Choroid plexus epithelial cell (primary cell): ENCODE results near the gene DHX35.

Experiments
- DNase-seq: peaks from one replicate; pipeline ENCODE4 v3.0.0-alpha.2; 2010; ENCODE audit warnings: low read depth
- H3K4me3 ChIP-seq: 2 replicates; pipeline ENCODE4 v1.5.1; 2011; ENCODE audit warnings: low read depth, mild to moderate bottlenecking, control low read depth, low read length, moderate library complexity
- TF ChIP-seq, protein P1 (sequence below): conservative IDR thresholded peaks from 2 replicates; pipeline ENCODE4 v1.5.1; 2011; ENCODE audit warnings: low read depth, mild to moderate bottlenecking, control low read depth, inconsistent platforms, low read length, moderate library complexity

The DHX35 gene

DNA sequence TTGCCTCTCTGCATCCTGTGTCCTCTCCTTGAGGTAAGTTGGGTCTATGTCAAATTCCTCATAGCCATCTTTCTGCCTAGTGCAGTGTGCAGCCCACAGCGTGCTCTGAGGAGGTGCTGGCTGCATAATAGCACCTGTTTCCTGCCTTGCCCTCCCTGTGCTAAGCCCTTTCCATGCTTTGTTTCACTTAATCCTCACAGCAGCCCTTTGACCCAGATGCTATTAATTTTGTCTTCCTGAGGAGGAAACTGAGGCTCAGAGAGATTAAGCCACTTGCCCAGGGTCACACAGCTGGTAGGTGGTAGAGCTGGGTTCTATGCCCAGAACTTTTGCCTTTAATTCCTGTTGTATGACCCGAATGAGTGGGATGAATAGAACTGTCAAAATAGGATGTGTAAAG is 22.5 kb upstream of the DHX35 start:
- no peak for DNase-seq
- TF ChIP-seq, protein P1, sequence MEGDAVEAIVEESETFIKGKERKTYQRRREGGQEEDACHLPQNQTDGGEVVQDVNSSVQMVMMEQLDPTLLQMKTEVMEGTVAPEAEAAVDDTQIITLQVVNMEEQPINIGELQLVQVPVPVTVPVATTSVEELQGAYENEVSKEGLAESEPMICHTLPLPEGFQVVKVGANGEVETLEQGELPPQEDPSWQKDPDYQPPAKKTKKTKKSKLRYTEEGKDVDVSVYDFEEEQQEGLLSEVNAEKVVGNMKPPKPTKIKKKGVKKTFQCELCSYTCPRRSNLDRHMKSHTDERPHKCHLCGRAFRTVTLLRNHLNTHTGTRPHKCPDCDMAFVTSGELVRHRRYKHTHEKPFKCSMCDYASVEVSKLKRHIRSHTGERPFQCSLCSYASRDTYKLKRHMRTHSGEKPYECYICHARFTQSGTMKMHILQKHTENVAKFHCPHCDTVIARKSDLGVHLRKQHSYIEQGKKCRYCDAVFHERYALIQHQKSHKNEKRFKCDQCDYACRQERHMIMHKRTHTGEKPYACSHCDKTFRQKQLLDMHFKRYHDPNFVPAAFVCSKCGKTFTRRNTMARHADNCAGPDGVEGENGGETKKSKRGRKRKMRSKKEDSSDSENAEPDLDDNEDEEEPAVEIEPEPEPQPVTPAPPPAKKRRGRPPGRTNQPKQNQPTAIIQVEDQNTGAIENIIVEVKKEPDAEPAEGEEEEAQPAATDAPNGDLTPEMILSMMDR: no peak
- no peak overlapping the region for H3K4me3 ChIP-seq

DNA sequence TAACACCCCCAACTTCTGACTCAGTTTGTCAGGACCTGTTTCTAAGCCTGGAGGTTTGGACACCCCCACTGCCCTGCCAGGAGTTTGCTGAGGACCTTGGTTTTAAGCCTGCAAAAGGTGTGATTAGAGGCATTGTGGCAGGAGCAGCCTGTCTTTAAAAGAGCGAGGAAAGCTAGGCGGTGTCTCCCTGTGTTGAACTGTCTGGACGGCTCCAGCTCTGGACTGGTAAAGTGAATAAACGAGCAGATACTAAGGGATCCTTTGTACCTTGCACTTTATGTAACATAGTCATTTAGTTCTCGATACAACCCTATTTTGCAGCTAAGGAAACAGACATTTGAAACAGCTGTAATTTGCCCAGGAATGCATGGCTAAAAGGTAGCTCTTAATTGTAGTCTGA is 21.5 kb upstream of the DHX35 start:
- TF ChIP-seq, protein P1: no peak
- DNase-seq: no peak
- no peak overlapping the region for H3K4me3 ChIP-seq

DNA sequence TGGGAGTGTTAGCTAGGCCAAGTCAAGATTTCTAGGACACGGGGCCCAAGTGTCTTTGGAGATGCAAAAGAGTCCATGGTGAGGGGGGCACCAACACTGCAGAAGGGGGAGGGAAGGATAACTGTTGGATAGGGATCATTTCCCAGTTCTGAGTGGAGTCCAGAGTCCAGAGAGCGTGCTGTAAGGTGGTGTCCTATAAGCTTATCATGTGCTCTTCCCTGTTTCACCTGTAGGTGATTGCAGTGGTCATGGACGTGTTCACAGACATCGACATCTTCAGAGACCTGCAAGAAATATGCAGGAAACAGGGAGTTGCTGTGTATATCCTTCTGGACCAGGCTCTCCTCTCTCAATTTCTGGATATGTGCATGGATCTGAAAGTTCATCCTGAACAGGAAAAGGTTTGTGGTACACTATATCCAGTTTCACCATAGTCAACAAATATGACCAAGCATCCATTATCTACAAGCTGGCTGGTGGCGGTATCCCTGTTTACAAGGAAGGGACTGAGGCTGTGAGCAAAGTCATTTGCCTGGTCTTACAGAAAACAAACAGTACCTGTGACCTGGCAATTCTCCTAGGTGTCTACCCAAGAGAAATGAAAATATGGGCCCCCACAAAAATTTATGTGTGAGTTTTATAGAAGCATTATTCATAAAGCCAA is 20.3 kb upstream of the DHX35 start:
- H3K4me3 ChIP-seq: no peak overlapping the region
- DNase-seq: no peak
- TF ChIP-seq, protein P1: no peak

DNA sequence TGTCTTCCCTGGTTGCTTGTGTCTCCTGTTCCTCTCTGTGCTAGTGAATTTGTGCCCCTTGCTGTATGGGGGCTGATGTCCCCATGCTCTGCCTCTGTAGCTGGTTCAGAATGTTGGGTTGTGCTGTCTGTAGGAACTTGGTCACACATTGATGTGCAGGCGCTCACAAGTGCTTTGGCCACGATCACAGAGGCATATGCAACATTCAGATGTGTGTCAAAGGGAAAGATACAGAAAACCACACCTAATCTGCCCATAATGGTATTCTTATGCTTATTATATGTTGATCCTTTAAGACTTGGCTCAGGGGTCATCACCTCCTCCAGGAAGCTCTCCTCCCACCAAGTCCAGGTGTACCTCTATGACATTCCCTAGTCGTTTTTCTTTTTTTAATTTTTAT is 17.1 kb upstream of the DHX35 start:
- TF ChIP-seq, protein P1: no peak

DNA sequence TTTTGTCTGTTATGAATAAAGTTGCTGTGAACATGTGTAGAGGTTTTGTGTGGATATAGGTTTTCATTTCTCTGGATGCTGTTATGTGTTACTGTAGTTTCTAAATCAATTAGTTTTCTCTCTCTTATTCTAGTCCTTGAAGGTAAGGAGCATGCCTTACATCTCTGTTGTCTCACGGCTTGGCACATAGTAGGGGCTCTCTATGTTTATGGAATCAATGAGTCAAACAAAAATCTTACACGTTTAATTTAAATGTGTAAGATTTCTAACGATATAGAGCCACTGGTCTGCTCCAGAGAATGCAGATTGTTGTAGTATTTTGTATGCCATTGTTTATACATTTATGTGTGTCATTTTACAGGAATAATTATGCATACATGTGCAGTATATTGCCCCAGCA is 15.3 kb upstream of the DHX35 start:
- no peak overlapping the region for H3K4me3 ChIP-seq
- TF ChIP-seq, protein P1: no peak
- no peak for DNase-seq

More for the DNA sequence above, 17.1 kb upstream of the DHX35 start:
- no peak overlapping the region for H3K4me3 ChIP-seq
- DNase-seq: no peak

DNA sequence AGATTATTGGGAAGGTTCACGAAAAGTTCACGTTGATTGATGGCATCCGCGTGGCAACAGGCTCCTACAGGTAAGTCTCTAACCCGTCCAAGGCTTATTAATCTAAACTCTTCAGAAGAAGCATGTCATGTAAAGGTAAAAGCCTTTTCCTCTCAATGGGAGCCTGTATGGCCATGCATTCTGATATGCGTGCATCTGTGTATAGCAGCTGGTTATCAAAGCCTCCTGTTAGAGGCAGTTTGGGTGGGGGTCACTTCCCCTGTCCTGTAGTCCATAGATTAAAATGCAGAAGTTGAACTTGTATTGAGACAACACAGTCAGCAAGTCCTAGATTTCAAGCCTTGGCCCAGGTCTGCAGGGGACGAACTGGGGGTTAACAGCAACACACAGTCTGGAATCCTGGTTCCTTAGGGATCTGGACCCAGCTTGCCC is 14.2 kb upstream of the DHX35 start:
- no peak for DNase-seq
- TF ChIP-seq, protein P1: no peak
- H3K4me3 ChIP-seq: no peak overlapping the region

DNA sequence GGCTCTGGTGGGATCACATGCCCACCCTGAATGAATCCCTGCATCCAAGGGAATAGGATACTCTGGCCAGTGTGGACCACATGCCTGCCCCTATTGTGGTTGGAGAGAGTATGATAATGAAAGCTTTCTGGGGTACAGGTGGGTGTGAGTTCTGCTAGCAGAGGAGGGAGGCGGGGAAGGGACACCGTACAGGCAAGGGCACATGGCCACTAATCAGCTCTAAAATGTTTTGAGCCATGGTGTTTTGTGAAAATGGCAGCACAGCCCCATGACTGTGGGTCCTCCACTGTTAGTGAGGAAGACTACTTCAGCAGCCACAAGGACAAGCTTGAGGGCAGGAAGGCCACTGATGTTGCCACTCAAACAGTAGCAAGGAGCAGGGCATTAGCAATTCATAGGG is 11.9 kb upstream of the DHX35 start:
- no peak for DNase-seq
- TF ChIP-seq, protein P1: no peak
- H3K4me3 ChIP-seq: no peak overlapping the region
